Central memory CD4-positive, alpha-beta T cell (primary cell): Measurements from ENCODE around the gene DENND2C.

Source experiments
- DNase-seq: peaks from one replicate; pipeline ENCODE4 v3.0.0; 2022

Gene DENND2C

GRCh38 chr1:114540272-114540671 is 129.6 kb downstream of the DENND2C start:
- no peak for DNase-seq

- DNase-seq = no peak
Observed at GRCh38 chr1:114536043-114536442, 133.8 kb downstream of the DENND2C start.

- no peak for DNase-seq
Observed at GRCh38 chr1:114535401-114535800, 134.4 kb downstream of the DENND2C start.
